ENCODE results near the gene SALL2.
"Not testable (repeated sequence)": the region's sequence is repeated elsewhere in the genome, so short reads cannot be mapped to it uniquely, and the experiment has no call there.

The SALL2 gene

GRCh38 chr14:21525962-21526671, at the start of gene SALL2:
SALL2 (minus strand) TSS chr14:21526346; CDS start chr14:21526127, 219 bp downstream.
- DNase-seq = peak in 53 of 56 donors; percentile 16 to 88 (median 70)

GRCh38 chr14:21575661-21576060, 49.5 kb upstream of the SALL2 start:
- no peak for DNase-seq

GRCh38 chr14:21572604-21573003, 46.5 kb upstream of the SALL2 start:
- no peak for DNase-seq

GRCh38 chr14:21558703-21559170, 32.6 kb upstream of the SALL2 start:
- DNase-seq = no peak

- peak in 52 of 56 donors; percentile 7 to 92 (median 50) for DNase-seq
Measured at GRCh38 chr14:21557084-21557901, 31.1 kb upstream of the SALL2 start.

GRCh38 chr14:21556378-21557083, 30.4 kb upstream of the SALL2 start:
- no peak for DNase-seq

GRCh38 chr14:21553266-21553665, 27.1 kb upstream of the SALL2 start:
- DNase-seq = no peak

- not testable (repeated sequence) for DNase-seq
Measured at GRCh38 chr14:21544588-21544987, 18.4 kb upstream of the SALL2 start.

- no peak for DNase-seq
Measured at GRCh38 chr14:21543963-21544362, 17.8 kb upstream of the SALL2 start.

- DNase-seq = no peak
Measured at GRCh38 chr14:21543521-21543960, 17.4 kb upstream of the SALL2 start.

- no peak for DNase-seq
Measured at GRCh38 chr14:21541413-21542074, 15.4 kb upstream of the SALL2 start.

- DNase-seq = no peak
Measured at GRCh38 chr14:21539189-21539940, 13.2 kb upstream of the SALL2 start.

GRCh38 chr14:21537090-21537424, 10.9 kb upstream of the SALL2 start:
- no peak for DNase-seq

GRCh38 chr14:21536418-21537089, 10.4 kb upstream of the SALL2 start:
- DNase-seq = peak in 7 of 56 donors; percentile 8 to 25 (median 14)

GRCh38 chr14:21535545-21536417, 9.6 kb upstream of the SALL2 start:
- no peak for DNase-seq

- no peak for DNase-seq
Measured at GRCh38 chr14:21534576-21534975, 8.4 kb upstream of the SALL2 start.

GRCh38 chr14:21533294-21533693, 7.1 kb upstream of the SALL2 start:
- no peak for DNase-seq

GRCh38 chr14:21529515-21529914, 3.4 kb upstream of the SALL2 start:
- DNase-seq = no peak
